Neural cell (in vitro differentiated cells): Measurements from ENCODE around the gene SIGLEC6. TPM values are rescaled to one million over a fixed set of nuclear protein-coding genes. Genes with fewer than 3 reads are reported as not detected.

ENCODE experiments used
- H2AFZ ChIP-seq: fragments of 200-600, 300-800 bp; sonication (generic), shearing (Covaris generic); 2 replicates; pipeline ENCODE4 v1.6.0; 2014; ENCODE audit warnings: low read depth, mild to moderate bottlenecking, antibody characterized with exemption, low read length, moderate library complexity
- H3F3A ChIP-seq: fragments of 200-600 bp; shearing (Covaris generic); 2 replicates; pipeline ENCODE4 v1.6.1; 2016; ENCODE audit warnings: mild to moderate bottlenecking, moderate library complexity, mixed read lengths, antibody characterized with exemption, low read length; ENCODE audit not compliant: insufficient read depth, poor library complexity, severe bottlenecking
- H3K27ac ChIP-seq: fragments of 200-600, 300-800 bp; sonication (generic), shearing (Covaris generic); 2 replicates; pipeline ENCODE4 v1.5.1; 2014; ENCODE audit warnings: mild to moderate bottlenecking, low read length, moderate library complexity
- H3K27me3 ChIP-seq: fragments of 300-800, 200-600 bp; sonication (generic), shearing (Covaris generic); 2 replicates; pipeline ENCODE4 v1.6.0; 2014; ENCODE audit warnings: mild to moderate bottlenecking, low read depth, low read length, moderate library complexity; ENCODE audit not compliant: insufficient read depth
- H3K36me3 ChIP-seq: fragments of 300-800, 200-600 bp; sonication (generic), shearing (Covaris generic); 2 replicates; pipeline ENCODE4 v1.5.1; 2014; ENCODE audit warnings: mild to moderate bottlenecking, antibody characterized with exemption, low read length, moderate library complexity; ENCODE audit not compliant: insufficient read depth
- H3K4me2 ChIP-seq: fragments of 300-800, 200-600 bp; sonication (generic), shearing (Covaris generic); 2 replicates; pipeline ENCODE4 v1.6.0; 2014; ENCODE audit warnings: mild to moderate bottlenecking, low read length
- H3K4me3 ChIP-seq: fragments of 300-800, 200-600 bp; sonication (generic), shearing (Covaris generic); 2 replicates; pipeline ENCODE4 v1.5.1; 2014; ENCODE audit warnings: mild to moderate bottlenecking, low read length, moderate library complexity
- H3K79me2 ChIP-seq: fragments of 200-600 bp; shearing (Covaris generic); replicated peaks from 2 replicates; pipeline ENCODE4 v1.6.0; 2014; ENCODE audit warnings: mild to moderate bottlenecking, low read length, moderate library complexity; ENCODE audit not compliant: insufficient read depth
- H3K9ac ChIP-seq: fragments of 300-800, 200-600 bp; sonication (generic), shearing (Covaris generic); 2 replicates; pipeline ENCODE4 v1.6.1; 2016; ENCODE audit warnings: mild to moderate bottlenecking, low read length, mixed read lengths
- H3K9me2 ChIP-seq: fragments of 200-600 bp; shearing (Covaris generic); 2 replicates; pipeline ENCODE4 v1.6.1; 2016; ENCODE audit warnings: mild to moderate bottlenecking, low read length, mixed read lengths; ENCODE audit not compliant: insufficient read depth
- H3K9me3 ChIP-seq: fragments of 200-600, 300-800 bp; sonication (generic), shearing (Covaris generic); 2 replicates; pipeline ENCODE4 v1.6.1; 2016; ENCODE audit warnings: mild to moderate bottlenecking, mixed run types, low read length, moderate library complexity, mixed read lengths
- H4K20me1 ChIP-seq: fragments of 200-600 bp; shearing (Covaris generic); 2 replicates; pipeline ENCODE4 v1.6.1; 2016; ENCODE audit warnings: mild to moderate bottlenecking, mixed run types; ENCODE audit not compliant: insufficient read depth
- CTCF ChIP-seq: fragments of 450-650 bp; IDR thresholded peaks from 2 replicates; pipeline ENCODE4 v1.5.1; 2014; ENCODE audit warnings: antibody characterized with exemption, mild to moderate bottlenecking, moderate library complexity; ENCODE audit not compliant: poor library complexity, severe bottlenecking
- EP300 ChIP-seq: fragments of 450-650 bp; conservative IDR thresholded peaks from 2 replicates; pipeline ENCODE4 v1.6.1; 2014; ENCODE audit warnings: antibody characterized with exemption, mild to moderate bottlenecking, moderate library complexity; ENCODE audit not compliant: poor library complexity, severe bottlenecking
- EZH2 ChIP-seq: fragments of 200-600, 300-800 bp; shearing (Covaris generic), sonication (generic); IDR thresholded peaks from 2 replicates; pipeline ENCODE4 v1.6.1; 2014; ENCODE audit warnings: antibody characterized with exemption, low read length, borderline replicate concordance, mild to moderate bottlenecking; ENCODE audit not compliant: insufficient read depth, poor library complexity, severe bottlenecking
- MXI1 ChIP-seq: fragments of 450-650 bp; conservative IDR thresholded peaks from 2 replicates; pipeline ENCODE4 v1.6.1; 2014; ENCODE audit warnings: antibody characterized with exemption, mild to moderate bottlenecking; ENCODE audit not compliant: poor library complexity, severe bottlenecking
- POLR2AphosphoS5 ChIP-seq: IDR thresholded peaks from 2 replicates; pipeline ENCODE4 v1.6.1; 2012
- RAD21 ChIP-seq: fragments of 450-650 bp; conservative IDR thresholded peaks from 2 replicates; pipeline ENCODE4 v1.6.1; 2014; ENCODE audit warnings: antibody characterized with exemption, mild to moderate bottlenecking, moderate library complexity
- REST ChIP-seq: IDR thresholded peaks from 2 replicates; pipeline ENCODE4 v1.6.1; 2012; ENCODE audit warnings: borderline replicate concordance
- SMC3 ChIP-seq: fragments of 450-650 bp; conservative IDR thresholded peaks from 2 replicates; pipeline ENCODE4 v1.6.1; 2014; ENCODE audit warnings: antibody characterized with exemption, mild to moderate bottlenecking, moderate library complexity; ENCODE audit not compliant: poor library complexity
- TAF1 ChIP-seq: IDR thresholded peaks from 2 replicates; pipeline ENCODE4 v1.6.1; 2012; ENCODE audit warnings: low read depth
- polyA plus RNA-seq: library from polyadenylated mRNA; depleted of rRNA; stranded (reverse); fragments of >200 nt; gene quantifications from 2 replicates; pipeline ENCODE4 v1.2.3, GENCODE V29; 2014

The SIGLEC6 gene
- polyA plus RNA-seq, 1 donor from 2014 or later = not detected

DNA sequence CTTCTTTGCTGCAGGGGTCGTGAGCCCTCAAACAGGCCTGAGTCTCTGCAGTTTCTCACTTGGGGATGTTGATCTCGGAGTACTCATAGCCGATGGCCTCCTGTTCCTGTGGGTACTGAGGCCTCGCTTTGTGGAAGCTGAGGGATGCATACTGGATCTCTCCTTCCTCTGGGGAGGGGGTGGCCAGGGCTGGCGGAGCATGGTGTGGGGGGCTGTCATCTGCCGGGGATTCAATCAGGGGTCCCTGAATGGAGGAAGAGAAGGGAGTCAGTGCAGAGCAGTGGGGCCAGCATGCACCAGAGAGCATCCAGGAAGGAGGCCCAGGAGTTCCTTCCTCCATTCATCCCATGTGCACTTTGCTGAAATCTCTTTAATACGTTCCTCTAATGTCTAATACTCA lies 39.9 kb downstream of the SIGLEC6 start:
- no peak overlapping the region for H2AFZ ChIP-seq
- H3K27ac ChIP-seq = no peak overlapping the region
- H3K79me2 ChIP-seq = no peaks in the 10 kb centered on the region
- no peaks in the 10 kb centered on the region for H3F3A ChIP-seq
- H3K9me2 ChIP-seq = no peaks in the 10 kb centered on the region
- no peaks in the 10 kb centered on the region for H3K27me3 ChIP-seq
- H3K9me3 ChIP-seq = no peaks in the 10 kb centered on the region
- no peak overlapping the region for H3K4me3 ChIP-seq
- no peak overlapping the region for H3K4me2 ChIP-seq
- no peak overlapping the region for H3K9ac ChIP-seq
- H4K20me1 ChIP-seq = no peaks in the 10 kb centered on the region
- H3K36me3 ChIP-seq = no peaks in the 10 kb centered on the region
- TF ChIP-seq POLR2AphosphoS5 (no peak), EP300 (no peak), MXI1 (no peak), REST (no peak), TAF1 (no peak), EZH2 (no peak), RAD21 (no peak), CTCF (no peak), SMC3 (no peak)

DNA sequence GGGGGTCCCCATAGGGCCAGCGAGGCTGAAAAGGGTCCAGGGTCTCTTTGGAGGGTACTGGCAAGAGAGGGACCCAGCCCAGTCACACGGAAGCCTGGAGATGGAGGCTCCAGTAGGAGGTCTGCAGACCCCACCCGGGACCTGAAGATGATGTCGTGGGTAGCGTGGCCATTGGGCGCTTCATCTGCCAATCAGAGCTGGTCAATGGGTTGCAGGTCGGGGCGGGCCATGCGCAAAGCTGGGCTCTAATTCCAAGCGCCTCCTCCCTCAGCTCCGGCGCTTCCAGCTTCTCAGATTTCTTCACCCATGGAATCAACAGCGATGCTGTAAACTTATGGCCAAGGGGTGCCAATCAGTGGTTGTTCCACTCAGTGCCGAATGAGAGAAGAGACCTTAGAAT lies 40.8 kb downstream of the SIGLEC6 start:
- no peak overlapping the region for H3K9ac ChIP-seq
- no peaks in the 10 kb centered on the region for H3F3A ChIP-seq
- no peaks in the 10 kb centered on the region for H3K79me2 ChIP-seq
- H3K27ac ChIP-seq = no peak overlapping the region
- TF ChIP-seq POLR2AphosphoS5 (no peak), MXI1 (no peak), RAD21 (no peak), CTCF (no peak), REST (no peak), SMC3 (no peak), TAF1 (no peak), EP300 (no peak), EZH2 (no peak)
- no peaks in the 10 kb centered on the region for H3K9me2 ChIP-seq
- H3K27me3 ChIP-seq = no peaks in the 10 kb centered on the region
- H3K4me3 ChIP-seq = no peak overlapping the region
- H4K20me1 ChIP-seq = no peaks in the 10 kb centered on the region
- H3K4me2 ChIP-seq = no peak overlapping the region
- H2AFZ ChIP-seq = no peak overlapping the region
- H3K9me3 ChIP-seq = no peaks in the 10 kb centered on the region
- H3K36me3 ChIP-seq = no peaks in the 10 kb centered on the region
